ENCODE results near the gene FADS3. TPM values are rescaled to one million over a fixed set of nuclear protein-coding genes. Genes with fewer than 3 reads are reported as not detected.

FADS3 gene
- total and polyA plus RNA-seq, 9 of the 15 experiments (the other 6 are each of a cell fraction or from before 2014, with no cell fraction given) = 0.97 to 148 (median 92.7) TPM

DNA sequence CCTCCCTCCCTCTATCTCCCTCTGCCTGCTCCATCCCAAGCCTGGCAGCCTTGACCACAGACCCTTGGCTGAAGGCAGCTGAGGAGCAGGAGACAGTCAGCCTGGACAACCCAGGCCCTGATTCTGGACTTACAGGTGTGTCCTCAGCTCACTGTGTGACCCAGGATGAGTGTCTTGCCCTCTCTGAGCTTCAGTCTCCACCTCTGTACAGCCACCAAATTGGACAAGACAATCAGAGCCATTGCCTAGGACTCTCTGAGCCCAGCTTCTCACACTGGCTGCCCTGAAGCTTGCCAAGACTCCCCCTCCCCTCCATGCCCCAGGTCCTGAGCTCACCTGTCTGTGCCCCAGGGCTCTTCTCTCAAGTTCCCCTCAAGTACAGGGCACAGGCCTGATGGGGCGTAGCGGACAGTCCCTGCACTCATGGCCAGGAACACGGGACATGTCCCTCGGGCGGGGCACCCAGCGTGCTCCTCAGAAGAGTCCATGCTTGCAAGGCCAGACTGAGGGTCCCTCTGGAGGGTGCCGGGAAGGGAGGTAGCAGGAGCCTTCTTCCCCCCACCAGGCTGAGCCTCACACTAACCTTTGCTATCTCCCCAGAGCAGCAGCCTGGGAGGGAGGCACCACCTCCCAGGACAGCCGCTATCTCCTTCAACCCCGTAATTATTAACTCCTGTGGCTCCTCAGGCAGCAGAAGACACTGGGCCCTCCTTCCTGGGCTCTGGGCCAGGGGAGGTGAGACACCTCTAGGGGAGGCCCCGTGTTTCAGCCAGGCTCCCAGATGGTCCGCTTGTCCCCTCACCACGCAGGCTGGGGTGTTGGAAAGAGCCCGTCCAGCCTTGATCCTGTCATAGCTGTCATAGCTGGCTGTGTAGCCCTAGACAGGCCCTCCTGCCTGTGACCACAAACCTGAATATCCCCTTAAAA is 28.6 kb upstream of the FADS3 start (continued):
- peak; percentile 87 for TF ChIP-seq RNF2 (IDR thresholded peaks at IDR 0.05)
- TF ChIP-seq YBX1 (IDR thresholded peaks at IDR 0.05) = no peak
- no peak for TF ChIP-seq ZNF316 (IDR thresholded peaks at IDR 0.05)
- TF ChIP-seq HNRNPLL (IDR thresholded peaks at IDR 0.05; ENCODE audit: low read depth, low read length, poor library complexity, severe bottlenecking) = peak; percentile 13
- TF ChIP-seq ZBED1 (IDR thresholded peaks at IDR 0.05) = no peak
- TF ChIP-seq ELF4 (CRISPR knock-in tag; IDR thresholded peaks at IDR 0.05) = no peak
- no peak for TF ChIP-seq PCBP1 (IDR thresholded peaks at IDR 0.05; ENCODE audit: low read depth, low read length, poor library complexity, severe bottlenecking)
- peak; percentile 54 for TF ChIP-seq TAF1 (IDR thresholded peaks at IDR 0.05; ENCODE audit: control insufficient read depth, extremely low read depth, insufficient read depth, low read length, severe bottlenecking)
- TF ChIP-seq, protein P1, sequence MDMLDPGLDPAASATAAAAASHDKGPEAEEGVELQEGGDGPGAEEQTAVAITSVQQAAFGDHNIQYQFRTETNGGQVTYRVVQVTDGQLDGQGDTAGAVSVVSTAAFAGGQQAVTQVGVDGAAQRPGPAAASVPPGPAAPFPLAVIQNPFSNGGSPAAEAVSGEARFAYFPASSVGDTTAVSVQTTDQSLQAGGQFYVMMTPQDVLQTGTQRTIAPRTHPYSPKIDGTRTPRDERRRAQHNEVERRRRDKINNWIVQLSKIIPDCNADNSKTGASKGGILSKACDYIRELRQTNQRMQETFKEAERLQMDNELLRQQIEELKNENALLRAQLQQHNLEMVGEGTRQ (CRISPR knock-in tag; IDR thresholded peaks at IDR 0.05) = no peak
- TF ChIP-seq CAMTA2 (CRISPR knock-in tag; conservative IDR thresholded peaks at IDR 0.05) = no peak
- TF ChIP-seq, protein P2, sequence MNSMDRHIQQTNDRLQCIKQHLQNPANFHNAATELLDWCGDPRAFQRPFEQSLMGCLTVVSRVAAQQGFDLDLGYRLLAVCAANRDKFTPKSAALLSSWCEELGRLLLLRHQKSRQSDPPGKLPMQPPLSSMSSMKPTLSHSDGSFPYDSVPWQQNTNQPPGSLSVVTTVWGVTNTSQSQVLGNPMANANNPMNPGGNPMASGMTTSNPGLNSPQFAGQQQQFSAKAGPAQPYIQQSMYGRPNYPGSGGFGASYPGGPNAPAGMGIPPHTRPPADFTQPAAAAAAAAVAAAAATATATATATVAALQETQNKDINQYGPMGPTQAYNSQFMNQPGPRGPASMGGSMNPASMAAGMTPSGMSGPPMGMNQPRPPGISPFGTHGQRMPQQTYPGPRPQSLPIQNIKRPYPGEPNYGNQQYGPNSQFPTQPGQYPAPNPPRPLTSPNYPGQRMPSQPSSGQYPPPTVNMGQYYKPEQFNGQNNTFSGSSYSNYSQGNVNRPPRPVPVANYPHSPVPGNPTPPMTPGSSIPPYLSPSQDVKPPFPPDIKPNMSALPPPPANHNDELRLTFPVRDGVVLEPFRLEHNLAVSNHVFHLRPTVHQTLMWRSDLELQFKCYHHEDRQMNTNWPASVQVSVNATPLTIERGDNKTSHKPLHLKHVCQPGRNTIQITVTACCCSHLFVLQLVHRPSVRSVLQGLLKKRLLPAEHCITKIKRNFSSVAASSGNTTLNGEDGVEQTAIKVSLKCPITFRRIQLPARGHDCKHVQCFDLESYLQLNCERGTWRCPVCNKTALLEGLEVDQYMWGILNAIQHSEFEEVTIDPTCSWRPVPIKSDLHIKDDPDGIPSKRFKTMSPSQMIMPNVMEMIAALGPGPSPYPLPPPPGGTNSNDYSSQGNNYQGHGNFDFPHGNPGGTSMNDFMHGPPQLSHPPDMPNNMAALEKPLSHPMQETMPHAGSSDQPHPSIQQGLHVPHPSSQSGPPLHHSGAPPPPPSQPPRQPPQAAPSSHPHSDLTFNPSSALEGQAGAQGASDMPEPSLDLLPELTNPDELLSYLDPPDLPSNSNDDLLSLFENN (IDR thresholded peaks at IDR 0.05; ENCODE audit: low read depth in 2 of 2, low read length in 2 of 2) = peak in 1 of 2 experiments; percentile 85; a peak in 1 of 4 replicates
- TF ChIP-seq USF1 (CRISPR knock-in tag; IDR thresholded peaks at IDR 0.05) = no peak; the same call in none of the 2 replicates
- TF ChIP-seq, protein P3, sequence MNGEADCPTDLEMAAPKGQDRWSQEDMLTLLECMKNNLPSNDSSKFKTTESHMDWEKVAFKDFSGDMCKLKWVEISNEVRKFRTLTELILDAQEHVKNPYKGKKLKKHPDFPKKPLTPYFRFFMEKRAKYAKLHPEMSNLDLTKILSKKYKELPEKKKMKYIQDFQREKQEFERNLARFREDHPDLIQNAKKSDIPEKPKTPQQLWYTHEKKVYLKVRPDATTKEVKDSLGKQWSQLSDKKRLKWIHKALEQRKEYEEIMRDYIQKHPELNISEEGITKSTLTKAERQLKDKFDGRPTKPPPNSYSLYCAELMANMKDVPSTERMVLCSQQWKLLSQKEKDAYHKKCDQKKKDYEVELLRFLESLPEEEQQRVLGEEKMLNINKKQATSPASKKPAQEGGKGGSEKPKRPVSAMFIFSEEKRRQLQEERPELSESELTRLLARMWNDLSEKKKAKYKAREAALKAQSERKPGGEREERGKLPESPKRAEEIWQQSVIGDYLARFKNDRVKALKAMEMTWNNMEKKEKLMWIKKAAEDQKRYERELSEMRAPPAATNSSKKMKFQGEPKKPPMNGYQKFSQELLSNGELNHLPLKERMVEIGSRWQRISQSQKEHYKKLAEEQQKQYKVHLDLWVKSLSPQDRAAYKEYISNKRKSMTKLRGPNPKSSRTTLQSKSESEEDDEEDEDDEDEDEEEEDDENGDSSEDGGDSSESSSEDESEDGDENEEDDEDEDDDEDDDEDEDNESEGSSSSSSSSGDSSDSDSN (IDR thresholded peaks at IDR 0.05; ENCODE audit: borderline replicate concordance in 1 of 2, low read depth in 2 of 2, low read length in 2 of 2) = peak; percentile 21 to 79; a peak in 1 of 4 replicates
- TF ChIP-seq CHD4 (IDR thresholded peaks at IDR 0.05; ENCODE audit: insufficient read depth, insufficient replicate concordance, low read depth, low read length, poor library complexity, severe bottlenecking) = peak; percentile 92
- no peak for TF ChIP-seq SNIP1 (IDR thresholded peaks at IDR 0.05; ENCODE audit: low read depth)
- no peak for TF ChIP-seq HDAC8 (tag; IDR thresholded peaks at IDR 0.05)
- peak; percentile 93 for TF ChIP-seq NCOR1 (IDR thresholded peaks at IDR 0.05)

Measured in K562 (cell line).